Gastroesophageal sphincter (tissue), 4 donors: Measurements from ENCODE around the gene SLC5A11. TPM values are rescaled to one million over a fixed set of nuclear protein-coding genes. Genes with fewer than 3 reads are reported as not detected.
"Not testable (repeated sequence)": the region's sequence is repeated elsewhere in the genome, so short reads cannot be mapped to it uniquely, and the experiment has no call there.

Source experiments
- ATAC-seq: fragments of 150-250 bp; one replicate; pipeline ENCODE4 v1.9.1; 2016; ENCODE audit warnings: mild to moderate bottlenecking, moderate library complexity
- H3K27ac ChIP-seq, 4 donors: fragments of 200-600 bp; sonication (generic) in 3 of 4; 1 replicate in 3 of 4; 2 replicates in 1 of 4; pipeline ENCODE4 v1.5.1; 2016 to 2019
- H3K27me3 ChIP-seq: fragments of 200-600 bp; sonication (generic); one replicate; pipeline ENCODE4 v1.5.1; 2019
- H3K36me3 ChIP-seq, 2 donors: fragments of 200-600 bp; sonication (generic); one replicate each; pipeline ENCODE4 v1.5.1; 2019; ENCODE audit warnings: control low read depth in 1 of 2
- H3K4me1 ChIP-seq, 3 donors: fragments of 200-600 bp; sonication (generic); 1 replicate in 2 of 3; 2 replicates in 1 of 3; pipeline ENCODE4 v1.5.1; 2016 to 2019; ENCODE audit warnings: control low read depth in 2 of 3
- H3K4me3 ChIP-seq, 2 donors: fragments of 200-600 bp; sonication (generic); one replicate each; pipeline ENCODE4 v1.5.1; 2019; ENCODE audit warnings: mild to moderate bottlenecking in 1 of 2, moderate library complexity in 1 of 2
- H3K9me3 ChIP-seq, 3 donors: fragments of 200-600 bp; sonication (generic); one replicate each; pipeline ENCODE4 v1.5.1; 2017 to 2019; ENCODE audit warnings: control low read depth in 2 of 3
- CTCF ChIP-seq, 4 experiments: fragments of 200-600 bp in 2 of 4; fragments of 450-650 bp in 2 of 4; sonication (generic) in 1 of 4; IDR thresholded peaks; one replicate each; pipeline ENCODE4 v1.5.1; 2017 to 2019; ENCODE audit warnings: antibody characterized with exemption in 4 of 4, mild to moderate bottlenecking in 2 of 4, moderate library complexity in 2 of 4
- EP300 ChIP-seq: sonication (generic); formaldehyde crosslinking; IDR thresholded peaks from one replicate; pipeline ENCODE4 v1.6.1; 2017; ENCODE audit warnings: antibody characterized with exemption, mild to moderate bottlenecking
- POLR2A ChIP-seq, 2 donors: fragments of 450-650 bp; IDR thresholded peaks; one replicate each; pipeline ENCODE4 v1.6.1; 2017; ENCODE audit warnings: antibody characterized with exemption in 2 of 2, mild to moderate bottlenecking in 2 of 2, moderate library complexity in 1 of 2
- POLR2AphosphoS5 ChIP-seq: sonication (generic); formaldehyde crosslinking; IDR thresholded peaks from one replicate; pipeline ENCODE4 v1.6.1; 2017; ENCODE audit warnings: antibody characterized with exemption
- WGBS, 2 donors: methylation state at CpG; one replicate each; pipeline ENCODE4 v1.1.5; 2018; ENCODE audit warnings: low coverage in 1 of 2; 5-methylcytosine and 5-hydroxymethylcytosine counted together
- total RNA-seq, 4 donors: library from RNA; depleted of rRNA; stranded (reverse); fragments of >200 nt; gene quantifications; one replicate each; pipeline ENCODE4 v1.1.0, GENCODE V29; 2016

Gene SLC5A11
- total RNA-seq, 4 donors from 2014 or later = 0.12 to 2.8 (median 0.27) TPM; not detected in 1

DNA sequence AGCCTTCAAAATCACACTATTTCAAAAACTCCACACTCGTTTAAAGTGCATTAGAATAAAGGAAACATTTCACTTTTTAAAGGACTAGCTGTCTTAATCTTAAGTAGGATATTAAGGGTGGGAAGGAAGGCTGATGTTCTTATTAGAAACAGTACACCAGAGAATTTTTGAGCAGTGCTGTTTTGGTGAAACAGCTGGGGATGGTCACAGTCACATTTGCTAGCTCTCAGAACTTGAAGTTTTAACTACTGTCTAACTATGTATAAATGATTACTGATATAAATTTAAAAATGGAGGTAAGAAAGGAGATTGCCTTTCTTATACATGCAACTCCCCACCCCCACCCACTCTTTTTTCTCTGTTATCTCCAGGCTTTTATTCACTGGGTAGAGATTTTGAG, 38.5 kb upstream of the SLC5A11 start:
- Histone ChIP-seq H3K4me3 (no peak overlapping the region), H3K36me3 (peaks cover 23 to 97% of the 10 kb centered on the region in 2 donors), H3K27me3 (no peaks in the 10 kb centered on the region), H3K4me1 (peaks cover 0 to 13% (median 0%) of the 10 kb centered on the region in 3 donors), H3K27ac (no peak overlapping the region), H3K9me3 (no peaks in the 10 kb centered on the region)
- TF ChIP-seq EP300 = no peak
- TF ChIP-seq POLR2A (IDR thresholded peaks at IDR 0.05) = no peak
- no peak for TF ChIP-seq CTCF (IDR thresholded peaks at IDR 0.05)
- no peak for TF ChIP-seq POLR2AphosphoS5
- WGBS, 2 donors = 36% methylated on average over 1 of the region's 1 CpG; no CpG with 5 or more reads in 1 of the 2 donors
- no peak for ATAC-seq

- Histone ChIP-seq H3K27me3 (no peaks in the 10 kb centered on the region), H3K27ac (peak overlapping the region in 1 of 4 donors; percentile 57), H3K9me3 (no peaks in the 10 kb centered on the region), H3K4me3 (no peak overlapping the region), H3K4me1 (peaks cover 0 to 16% (median 0%) of the 10 kb centered on the region in 3 donors), H3K36me3 (peaks cover 10 to 97% of the 10 kb centered on the region in 2 donors)
- WGBS, 2 donors = 40 to 68% methylated on average over 4 to 11 of the region's 11 CpGs
- ATAC-seq = no peak
- no peak for TF ChIP-seq EP300
- no peak for TF ChIP-seq POLR2A (IDR thresholded peaks at IDR 0.05)
- no peak for TF ChIP-seq POLR2AphosphoS5
- no peak for TF ChIP-seq CTCF (IDR thresholded peaks at IDR 0.05)
Observed at GRCh38 chr16:24810951-24811843, 34.6 kb upstream of the SLC5A11 start.

GRCh38 chr16:24812813-24813212, 33.0 kb upstream of the SLC5A11 start:
- H3K27ac ChIP-seq = peak overlapping the region in 1 of 4 donors; percentile 35
- H3K36me3 ChIP-seq = peaks cover 7 to 97% of the 10 kb centered on the region in 2 donors
- H3K9me3 ChIP-seq, ATAC-seq, H3K4me3 ChIP-seq, H3K27me3 ChIP-seq: not testable (repeated sequence)
- H3K4me1 ChIP-seq = peaks cover 0 to 16% (median 0%) of the 10 kb centered on the region in 3 donors
- 79 to 86% methylated on average over 4 to 6 of the region's 6 CpGs for WGBS, 2 donors

GRCh38 chr16:24815021-24815420, 30.7 kb upstream of the SLC5A11 start:
- H3K4me3 ChIP-seq = no peak overlapping the region
- H3K9me3 ChIP-seq = no peaks in the 10 kb centered on the region
- WGBS, 2 donors = 40 to 81% methylated on average over 3 to 7 of the region's 7 CpGs
- peaks cover 3 to 97% of the 10 kb centered on the region in 2 donors for H3K36me3 ChIP-seq
- no peak for TF ChIP-seq POLR2A (IDR thresholded peaks at IDR 0.05)
- no peak for TF ChIP-seq POLR2AphosphoS5
- TF ChIP-seq EP300 = no peak
- no peak for TF ChIP-seq CTCF (IDR thresholded peaks at IDR 0.05)
- no peaks in the 10 kb centered on the region for H3K27me3 ChIP-seq
- peaks cover 0 to 29% (median 0%) of the 10 kb centered on the region in 3 donors for H3K4me1 ChIP-seq
- no peak overlapping the region for H3K27ac ChIP-seq
- ATAC-seq = no peak

DNA sequence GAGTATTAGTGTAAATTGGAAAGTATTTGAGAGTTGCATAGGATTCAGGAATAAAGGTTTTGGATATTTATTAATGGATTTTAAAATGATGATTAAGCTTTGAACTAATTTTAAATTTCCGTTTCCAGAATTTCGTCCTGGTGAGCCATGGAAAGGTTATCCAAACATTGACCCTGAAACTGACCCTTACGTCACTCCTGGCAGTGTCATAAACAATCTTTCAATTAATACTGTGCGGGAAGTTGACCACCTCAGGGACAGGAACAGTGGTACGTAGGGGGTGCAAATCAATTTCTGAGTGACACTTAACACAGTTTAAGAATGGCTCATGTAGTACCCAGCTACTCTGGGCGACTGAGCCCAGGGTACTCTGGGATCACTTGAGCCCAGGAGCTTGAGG, 29.1 kb upstream of the SLC5A11 start:
- WGBS, 2 donors = 64 to 70% methylated on average over 4 to 5 of the region's 6 CpGs
- no peak overlapping the region for H3K4me3 ChIP-seq
- H3K36me3 ChIP-seq = peaks cover 0 to 98% of the 10 kb centered on the region in 2 donors
- no peaks in the 10 kb centered on the region for H3K9me3 ChIP-seq
- no peak for ATAC-seq
- TF ChIP-seq POLR2A (IDR thresholded peaks at IDR 0.05) (no peak), POLR2AphosphoS5 (no peak), EP300 (no peak), CTCF (IDR thresholded peaks at IDR 0.05) (no peak)
- H3K4me1 ChIP-seq = peaks cover 0 to 24% (median 0%) of the 10 kb centered on the region in 3 donors
- H3K27ac ChIP-seq = no peak overlapping the region
- H3K27me3 ChIP-seq = no peaks in the 10 kb centered on the region
